Eye (tissue), 1 donor: ENCODE measurements around the gene HHIPL1.
"Not testable (repeated sequence)": the region's sequence is repeated elsewhere in the genome, so short reads cannot be mapped to it uniquely, and the experiment has no call there.

Source experiments
- DNase-seq: peaks from one replicate; pipeline ENCODE4 v3.0.0-alpha.2; 2015

HHIPL1 gene

GRCh38 chr14:99636487-99636886 lies 8.4 kb upstream of the HHIPL1 start:
- no peak for DNase-seq

GRCh38 chr14:99637624-99638023 lies 7.3 kb upstream of the HHIPL1 start:
- DNase-seq = no peak

DNA sequence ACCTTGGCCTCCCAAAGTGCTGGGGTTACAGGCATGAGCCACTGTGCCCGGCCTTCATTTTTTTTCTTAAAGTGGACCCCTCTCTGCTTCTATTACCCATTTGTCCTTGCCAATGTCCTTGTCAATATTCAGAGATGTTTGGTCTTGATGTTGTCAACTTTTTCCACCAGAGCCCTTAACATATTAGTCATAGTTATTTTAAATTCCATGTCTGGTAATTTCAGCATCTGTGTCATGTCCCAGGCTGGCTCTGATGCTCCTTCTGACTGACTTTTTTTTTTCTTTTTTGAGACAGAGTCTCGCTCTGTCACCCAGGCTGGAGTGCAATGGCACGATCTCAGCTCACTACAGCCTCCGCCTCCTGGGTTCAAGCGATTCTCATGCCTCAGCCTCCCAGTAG lies 2.2 kb upstream of the HHIPL1 start:
- not testable (repeated sequence) for DNase-seq

- no peak for DNase-seq
These were observed 1.6 kb upstream of the HHIPL1 start for GRCh38 chr14:99643343-99643742.

- DNase-seq = no peak
These were observed 818 bp upstream of the HHIPL1 start for GRCh38 chr14:99644035-99644587.

- peak; percentile 16 for DNase-seq
These were observed 896 bp downstream of the HHIPL1 start for GRCh38 chr14:99645545-99646505.

GRCh38 chr14:99647411-99647810 lies 2.5 kb downstream of the HHIPL1 start:
- no peak for DNase-seq

DNA sequence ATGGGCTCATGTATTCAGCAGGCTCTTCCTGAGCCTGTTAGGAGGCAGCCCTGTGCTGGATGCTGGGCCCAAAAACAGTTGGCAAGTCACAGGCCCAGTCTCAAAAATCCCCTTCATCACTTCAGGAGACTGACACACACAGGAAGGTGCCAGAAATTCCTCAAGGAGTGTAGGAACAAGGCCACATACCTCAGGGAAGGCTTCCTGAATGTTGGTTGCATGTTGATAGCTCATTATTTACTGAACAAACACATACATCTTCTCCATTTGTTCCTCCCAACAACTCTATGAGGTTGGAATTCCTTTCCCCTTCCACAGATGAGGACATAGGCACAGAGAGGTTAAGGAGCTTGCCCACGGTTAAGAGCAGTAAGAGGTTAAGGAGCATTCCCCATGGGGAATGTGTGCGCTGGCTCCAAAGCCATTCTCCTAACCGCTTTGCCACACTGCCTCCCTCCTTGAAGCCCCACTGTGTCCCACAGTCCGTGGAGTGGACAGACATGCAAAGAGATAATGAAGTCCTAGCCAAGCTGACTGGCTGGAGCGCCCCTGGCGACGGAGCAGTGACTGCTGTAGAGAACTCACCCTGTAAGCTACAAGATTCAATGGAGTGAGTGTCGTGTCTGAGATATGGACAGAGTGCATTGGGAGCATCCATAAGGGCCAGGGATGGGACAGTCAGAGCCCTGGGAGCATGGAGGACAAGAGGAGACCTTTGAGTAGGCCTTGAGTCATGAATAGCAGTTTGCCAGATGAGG lies 3.3 kb downstream of the HHIPL1 start:
- no peak for DNase-seq

DNA sequence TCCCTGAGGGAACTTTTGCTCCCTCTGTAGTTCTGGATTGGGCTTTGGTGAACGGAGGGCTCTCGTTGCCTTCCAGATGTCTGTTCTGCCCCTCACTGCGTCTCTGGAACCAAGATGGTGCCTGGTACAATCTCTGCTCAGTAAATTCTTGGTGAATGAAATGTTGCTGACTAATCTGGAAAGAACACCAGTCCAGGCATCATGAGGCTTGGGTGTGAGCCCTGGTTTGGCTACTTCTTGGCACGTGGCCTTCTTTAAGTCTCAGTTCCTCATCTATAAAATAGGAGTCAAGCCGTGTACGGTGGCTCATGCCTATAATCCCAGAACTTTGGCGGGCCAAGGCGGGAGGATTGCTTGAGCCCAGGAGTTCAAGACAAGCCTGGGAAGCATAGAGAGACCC lies 4.3 kb downstream of the HHIPL1 start:
- DNase-seq = no peak

DNA sequence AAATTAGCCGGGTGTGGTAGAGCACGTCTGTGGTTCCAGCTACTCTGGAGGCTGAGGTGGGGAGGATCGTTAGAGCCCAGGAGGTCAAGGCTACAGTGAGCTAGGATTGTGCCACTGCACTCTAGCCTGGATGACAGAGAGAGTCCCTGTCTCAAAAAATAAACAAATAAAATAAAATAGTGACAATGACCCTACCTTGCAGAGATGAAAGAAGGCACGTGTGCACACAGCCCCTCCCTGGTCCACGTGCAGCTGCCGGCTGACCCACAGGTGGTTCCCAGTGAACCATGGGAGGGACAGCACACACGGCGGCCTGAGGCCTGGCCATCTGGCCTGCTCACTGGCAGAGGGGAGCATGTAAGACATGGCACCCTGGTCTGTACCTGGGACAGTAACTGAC lies 4.7 kb downstream of the HHIPL1 start:
- DNase-seq = no peak

DNA sequence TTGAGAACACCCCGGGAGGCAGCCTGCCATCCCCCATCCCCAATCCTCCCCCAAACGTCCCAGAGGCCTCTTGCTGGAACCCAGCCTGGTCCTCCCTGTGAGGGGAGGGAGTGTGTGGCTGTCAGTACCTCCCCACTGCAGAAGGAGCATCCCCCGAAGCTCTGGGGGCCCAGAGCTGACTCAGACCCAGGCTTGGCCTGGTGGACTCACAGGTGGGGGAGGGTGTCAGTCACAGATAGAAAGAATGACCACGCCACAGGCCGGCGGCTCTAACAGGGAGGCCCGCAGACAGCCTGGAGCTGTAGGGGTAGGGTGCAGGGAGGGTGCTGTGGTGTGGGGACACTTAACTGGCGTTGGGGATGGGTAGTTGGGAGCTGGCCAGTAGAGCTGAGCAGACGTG lies 5.3 kb downstream of the HHIPL1 start:
- no peak for DNase-seq

DNA sequence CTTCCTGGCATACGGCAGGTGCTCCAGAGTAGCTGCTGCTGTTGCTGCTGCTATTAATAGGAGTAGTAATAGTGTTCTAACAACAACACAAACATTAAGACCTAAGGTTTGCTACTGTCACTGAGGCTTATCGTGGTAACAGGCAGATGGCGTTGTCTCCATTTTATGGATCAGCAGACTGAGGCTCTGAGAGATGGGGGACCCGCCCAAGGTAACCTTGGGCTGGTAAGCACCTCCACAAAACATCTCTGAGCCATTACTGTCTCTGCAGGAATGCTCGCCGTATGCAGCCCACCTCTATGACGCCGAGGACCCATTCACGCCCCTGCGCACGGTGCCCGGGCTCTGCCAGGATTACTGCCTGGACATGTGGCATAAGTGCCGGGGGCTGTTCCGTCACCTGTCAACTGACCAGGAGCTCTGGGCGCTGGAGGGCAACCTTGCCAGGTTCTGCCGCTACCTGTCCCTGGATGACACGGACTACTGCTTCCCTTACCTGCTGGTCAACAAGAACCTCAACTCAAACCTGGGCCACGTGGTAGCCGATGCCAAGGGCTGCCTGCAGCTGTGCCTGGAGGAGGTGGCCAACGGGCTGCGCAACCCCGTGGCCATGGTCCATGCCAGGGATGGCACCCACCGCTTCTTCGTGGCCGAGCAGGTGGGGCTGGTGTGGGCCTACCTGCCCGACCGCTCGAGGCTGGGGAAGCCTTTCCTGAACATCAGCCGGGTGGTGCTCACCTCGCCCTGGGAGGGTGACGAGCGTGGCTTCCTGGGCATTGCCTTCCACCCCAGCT lies 7.2 kb downstream of the HHIPL1 start:
- no peak for DNase-seq

- DNase-seq = peak; percentile 72
These were observed 9.5 kb downstream of the HHIPL1 start for GRCh38 chr14:99654235-99654985.

DNA sequence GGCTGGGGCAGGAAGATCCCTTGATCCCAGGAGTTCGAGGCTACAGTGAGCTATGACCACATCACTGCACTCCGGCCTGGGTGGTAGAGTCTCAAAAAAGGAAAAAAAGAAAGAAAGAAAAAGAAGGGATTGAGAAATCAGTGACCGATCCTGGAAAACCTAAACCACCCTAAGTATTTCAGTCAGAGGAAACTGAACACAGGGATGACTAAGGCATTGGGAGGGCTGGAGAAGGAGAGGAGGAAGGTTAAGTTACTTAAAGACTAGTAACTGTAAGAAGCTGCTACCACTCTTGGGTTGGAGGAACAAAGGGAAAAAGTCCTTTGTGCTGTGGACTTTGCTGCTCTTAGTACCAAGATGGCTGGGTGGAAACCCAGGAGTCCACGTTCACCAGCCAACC lies 10.6 kb downstream of the HHIPL1 start:
- no peak for DNase-seq

DNA sequence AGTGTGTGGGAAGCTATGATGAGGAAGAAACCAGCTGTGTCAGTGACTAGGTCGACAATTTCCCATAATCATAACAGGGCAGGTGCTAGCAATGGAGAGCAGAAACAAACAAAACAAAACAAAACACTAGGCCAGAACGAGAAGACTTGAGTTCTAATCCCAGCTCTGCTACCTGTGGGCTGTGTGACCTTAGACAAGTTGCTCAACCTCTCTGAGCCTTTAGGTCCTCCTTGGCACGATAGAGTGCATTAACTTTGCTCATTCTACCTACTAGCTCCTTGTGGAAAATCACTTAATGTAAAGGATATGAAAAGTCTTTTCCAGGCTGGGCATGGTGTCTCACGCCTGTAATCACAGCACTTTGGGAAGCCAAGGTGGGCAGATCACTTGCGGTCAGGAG lies 11.2 kb downstream of the HHIPL1 start:
- no peak for DNase-seq

- DNase-seq = no peak
These were observed 12.8 kb downstream of the HHIPL1 start for GRCh38 chr14:99657645-99658155.

DNA sequence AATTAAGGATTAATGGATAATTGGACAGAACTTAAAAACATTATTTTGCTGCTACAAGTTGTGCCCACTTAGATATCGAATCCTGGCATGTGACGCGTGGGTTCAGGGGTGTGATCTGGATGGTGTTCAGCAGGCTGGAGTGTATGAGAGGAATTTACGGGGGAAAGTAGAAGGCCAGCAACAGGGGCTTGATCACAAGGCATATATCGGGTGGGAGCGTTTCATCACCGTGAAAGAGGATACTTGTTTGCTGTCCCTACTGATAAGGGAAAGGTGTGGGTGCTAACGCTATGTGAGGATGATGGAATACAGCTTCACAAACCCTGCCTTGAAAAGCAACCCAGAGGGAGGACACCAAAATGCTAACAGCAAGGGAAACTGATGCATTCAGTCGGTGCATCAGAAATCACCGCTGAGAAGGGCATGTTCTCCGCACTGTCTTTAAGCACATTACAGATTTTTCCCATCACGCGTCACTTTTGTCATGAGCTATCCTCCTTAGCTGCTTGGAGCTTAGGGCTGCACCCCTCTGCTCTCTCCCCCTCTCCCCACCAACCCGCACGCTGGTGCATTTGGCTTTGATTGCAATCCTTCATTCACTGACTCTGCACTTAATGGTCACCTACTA lies 13.4 kb downstream of the HHIPL1 start:
- DNase-seq = no peak

DNA sequence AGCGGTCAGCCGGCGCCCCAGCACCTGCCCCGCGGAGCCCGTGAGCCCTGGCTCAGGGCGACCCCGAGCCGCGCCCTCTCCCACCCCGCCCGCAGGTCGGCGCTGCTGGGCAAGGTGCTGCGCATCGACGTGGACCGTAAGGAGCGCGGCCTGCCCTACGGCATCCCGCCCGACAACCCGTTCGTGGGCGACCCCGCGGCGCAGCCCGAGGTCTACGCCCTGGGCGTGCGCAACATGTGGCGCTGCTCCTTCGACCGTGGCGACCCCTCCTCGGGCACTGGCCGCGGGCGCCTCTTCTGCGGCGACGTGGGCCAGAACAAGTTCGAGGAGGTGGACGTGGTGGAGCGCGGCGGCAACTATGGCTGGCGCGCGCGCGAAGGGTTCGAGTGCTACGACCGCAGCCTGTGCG lies 14.4 kb downstream of the HHIPL1 start:
- no peak for DNase-seq

DNA sequence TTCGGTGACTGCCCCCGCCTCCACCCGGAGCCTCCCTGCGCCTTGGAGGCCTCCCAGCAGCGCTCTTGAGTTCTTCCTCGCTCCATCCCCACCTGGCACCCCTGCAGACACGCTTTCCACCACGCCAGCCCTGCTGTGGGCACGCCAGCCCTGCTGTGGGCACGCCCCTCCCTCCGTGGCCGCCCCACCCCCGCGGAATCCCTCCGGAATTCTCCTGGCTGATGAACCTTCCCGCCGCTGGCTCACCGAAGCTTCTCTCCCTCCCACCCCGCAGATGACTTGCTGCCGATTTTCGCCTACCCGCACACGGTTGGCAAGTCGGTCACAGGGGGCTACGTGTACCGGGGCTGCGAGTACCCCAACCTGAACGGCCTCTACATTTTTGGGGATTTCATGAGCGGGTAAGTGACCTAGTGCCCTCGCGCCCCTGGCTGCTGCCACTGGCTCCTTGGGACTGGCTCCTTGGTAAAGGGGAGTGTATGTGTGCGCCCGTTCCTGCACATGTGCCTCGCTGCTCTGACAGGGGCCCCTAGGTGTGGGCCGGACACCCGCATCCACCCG lies 15.2 kb downstream of the HHIPL1 start:
- DNase-seq = peak; percentile 55

DNA sequence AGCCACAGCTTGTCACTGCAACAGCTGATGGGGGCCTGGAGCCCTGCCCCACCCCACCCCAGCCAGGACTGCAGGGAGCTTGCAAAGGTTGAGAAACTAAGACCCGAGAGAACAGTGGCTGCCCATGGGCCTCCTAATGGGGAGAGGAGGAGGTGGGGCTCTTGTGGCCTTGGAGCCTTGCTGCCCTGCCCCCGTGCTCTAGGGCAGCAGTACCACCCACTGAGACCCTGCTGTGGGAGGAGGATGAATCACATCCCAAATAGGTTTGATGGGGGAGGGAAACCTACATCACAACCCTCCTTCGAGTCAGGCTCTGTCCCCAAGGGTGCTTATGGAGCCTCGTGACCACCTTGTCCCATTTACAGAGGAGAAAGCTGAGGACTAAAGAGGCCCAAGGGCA lies 15.9 kb downstream of the HHIPL1 start:
- DNase-seq = no peak

DNA sequence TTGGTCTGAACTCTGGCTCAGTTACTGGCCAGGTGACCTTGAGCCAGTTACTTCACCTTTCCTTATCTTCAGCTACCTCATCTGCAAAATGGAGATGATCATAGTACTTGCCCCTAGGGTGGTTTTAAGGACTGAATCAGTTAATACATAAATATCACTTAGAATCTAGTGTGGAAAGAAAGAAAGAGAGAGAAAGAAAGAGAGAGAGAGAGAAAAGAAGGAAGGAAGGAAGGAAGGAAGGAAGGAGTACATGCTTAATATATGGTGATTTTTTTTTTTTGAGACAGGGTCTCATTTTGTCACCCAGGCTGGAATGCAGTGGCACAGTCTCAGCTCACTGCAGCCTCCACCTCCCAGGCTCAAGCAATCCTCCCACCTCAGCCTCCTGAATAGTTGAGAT lies 16.3 kb downstream of the HHIPL1 start:
- DNase-seq = not testable (repeated sequence)
